GM18951 (cell line): ENCODE measurements around the gene PDGFA.

Experiments
- POLR2A ChIP-seq: IDR thresholded peaks from 4 replicates; pipeline ENCODE4 v1.6.1; 2011; ENCODE audit warnings: mild to moderate bottlenecking; ENCODE audit not compliant: insufficient read length, insufficient read depth; ENCODE audit errors: extremely low read depth
- in situ Hi-C: fragments of 300-500 bp; cut with MboI; formaldehyde crosslinking; loops from one replicate; pipeline ENCODE4 v1.12.0; 2022; ENCODE audit warnings: low sequenced_read_pairs, mixed read lengths, inconsistent platforms; ENCODE audit not compliant: unreplicated experiment

Gene PDGFA

DNA sequence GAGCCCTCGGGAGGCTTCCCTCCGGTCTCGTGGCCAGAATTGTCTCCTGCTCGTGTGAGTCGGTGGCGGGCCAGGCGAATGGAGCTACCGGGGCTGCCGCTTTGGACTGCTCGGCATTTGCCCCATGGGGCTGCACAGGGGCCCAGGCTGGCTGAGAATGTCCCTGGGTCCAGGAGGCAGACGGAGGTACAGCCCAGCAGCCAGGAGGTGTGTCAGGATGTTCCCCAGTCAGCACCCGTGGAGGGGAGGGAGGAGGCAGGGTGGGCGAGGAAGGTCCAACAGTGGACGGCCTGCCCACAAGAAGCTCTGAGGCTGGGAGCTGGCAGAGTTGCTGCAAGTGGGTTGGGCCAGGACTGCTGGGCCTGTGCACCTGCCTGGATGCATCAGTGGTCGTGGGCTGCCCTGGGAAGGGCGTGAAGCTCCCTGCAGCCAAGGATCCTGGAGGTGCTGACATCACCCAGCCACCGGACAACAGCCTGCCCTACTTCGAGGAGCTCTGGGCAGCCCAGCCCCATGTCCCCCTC is 46.4 kb downstream of the PDGFA start:
- no peak for TF ChIP-seq POLR2A
- in situ Hi-C loops = no loop called here

DNA sequence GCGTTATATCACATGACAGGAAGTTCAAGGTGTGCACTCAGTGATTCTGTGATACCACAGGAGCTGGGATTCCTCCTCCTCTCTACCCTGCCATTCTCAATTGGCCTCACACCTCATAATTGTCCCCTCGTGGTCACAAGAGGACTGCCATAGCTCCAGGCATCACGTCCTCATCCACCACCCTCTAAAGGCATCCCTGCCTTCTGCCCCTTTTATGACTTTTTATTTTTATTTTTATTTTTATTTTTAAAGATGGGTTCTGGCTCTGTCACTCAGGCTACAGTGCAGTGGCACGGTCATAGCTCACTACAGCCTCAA is 47.0 kb downstream of the PDGFA start:
- TF ChIP-seq POLR2A = no peak
- in situ Hi-C loops = no loop called here

- no peak for TF ChIP-seq POLR2A
- in situ Hi-C loops = no loop called here
Observed at GRCh38 chr7:471866-472639, 47.6 kb downstream of the PDGFA start.

DNA sequence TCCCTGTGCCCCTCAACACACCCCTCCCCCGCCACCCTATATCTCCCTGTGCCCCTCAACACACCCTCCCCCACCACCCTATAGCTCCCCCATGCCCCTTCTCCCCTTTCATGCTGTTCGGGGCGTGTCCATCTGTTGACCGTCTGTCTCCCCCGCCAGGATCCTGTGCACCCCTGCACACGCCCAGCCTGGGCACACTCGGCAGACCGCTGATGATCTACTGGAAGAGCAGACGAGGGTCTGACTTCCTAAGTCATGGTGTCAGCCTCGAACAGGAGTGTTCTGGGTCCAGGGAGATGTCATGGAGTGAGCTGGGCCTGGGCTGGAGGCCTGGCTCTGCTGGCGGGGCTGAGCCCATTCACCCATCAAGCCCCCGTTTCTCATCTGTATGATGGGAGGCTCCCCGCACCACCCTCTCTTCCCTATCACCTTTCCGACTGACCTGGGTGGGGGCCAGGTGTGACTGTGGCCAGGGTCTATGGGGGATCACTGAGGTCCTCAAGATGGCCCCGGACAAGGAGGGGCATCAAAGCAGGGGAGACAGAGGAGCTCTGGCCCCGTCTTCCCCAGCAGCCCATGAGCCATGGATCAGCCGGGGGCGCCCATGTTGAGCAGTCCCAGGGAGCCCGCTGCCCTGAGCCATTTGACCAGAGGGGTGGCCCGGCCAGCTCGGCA is 48.3 kb downstream of the PDGFA start:
- in situ Hi-C loops = no loop called here
- no peak for TF ChIP-seq POLR2A

GRCh38 chr7:469563-469961 is 50.1 kb downstream of the PDGFA start:
- in situ Hi-C loops = no loop called here
- no peak for TF ChIP-seq POLR2A

DNA sequence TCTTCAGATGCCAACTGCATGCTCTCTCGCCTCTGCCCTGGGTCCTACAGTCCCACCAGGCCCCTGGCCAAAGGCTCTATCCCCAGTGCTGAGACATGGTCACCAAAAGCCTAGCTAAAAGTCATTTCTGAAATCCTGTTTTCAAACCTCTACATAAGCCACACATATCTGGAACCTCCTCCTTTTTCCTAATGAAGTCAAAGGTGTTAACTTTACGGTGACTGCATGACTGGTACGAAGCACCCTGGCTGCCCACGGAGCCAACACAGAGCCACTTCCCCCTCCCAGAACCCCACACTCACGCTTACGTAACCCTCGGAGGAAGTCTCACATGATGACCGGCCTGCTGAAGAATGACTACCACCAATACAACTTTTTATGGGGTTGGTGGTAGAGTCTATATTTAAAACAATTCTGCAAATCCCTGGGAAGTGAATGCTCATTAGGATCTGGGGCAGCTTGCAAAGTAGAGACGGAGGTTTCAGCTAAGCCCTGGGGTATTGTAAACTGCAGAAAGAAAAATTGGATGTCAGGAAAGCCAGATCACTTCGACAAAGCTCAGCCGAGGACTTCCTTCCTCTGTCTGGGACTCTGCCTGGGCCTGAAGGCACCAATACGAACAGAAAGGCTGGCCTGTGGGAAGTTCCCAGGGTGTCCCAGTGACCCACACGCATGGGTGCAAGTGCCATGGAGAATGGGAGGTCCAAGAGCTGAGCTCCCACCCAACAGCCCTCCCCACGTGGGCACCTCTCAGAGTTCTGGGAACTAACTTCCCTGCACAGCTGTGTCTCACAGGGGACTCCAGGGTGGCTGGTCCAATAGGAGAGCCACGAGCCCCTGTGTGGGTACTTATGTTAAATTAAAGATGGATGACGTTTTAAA is 50.7 kb downstream of the PDGFA start:
- TF ChIP-seq POLR2A = no peak
- in situ Hi-C loops = no loop called here

- in situ Hi-C loops = no loop called here
- no peak for TF ChIP-seq POLR2A
Observed at GRCh38 chr7:467856-468545, 51.6 kb downstream of the PDGFA start.

DNA sequence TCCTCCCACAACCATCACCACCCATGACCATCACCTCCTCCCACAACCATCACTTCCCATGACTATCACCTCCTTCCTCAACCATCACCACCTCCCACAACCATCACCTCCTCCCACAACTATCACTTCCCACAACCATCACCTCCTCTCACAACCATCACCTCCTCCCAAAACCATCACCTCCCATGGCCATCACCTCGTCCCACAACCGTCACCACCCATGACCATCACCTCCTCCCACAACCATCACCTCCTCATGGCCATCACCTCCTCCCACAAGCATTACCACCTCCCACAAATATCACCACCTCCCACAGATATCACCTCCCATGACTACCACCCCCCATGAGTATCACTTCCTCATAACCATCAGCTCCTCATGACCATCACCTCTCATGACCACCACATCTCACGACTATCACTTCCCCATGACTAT is 52.2 kb downstream of the PDGFA start:
- TF ChIP-seq POLR2A = no peak
- in situ Hi-C loops = no loop called here

GRCh38 chr7:466465-467191 is 53.0 kb downstream of the PDGFA start:
- in situ Hi-C loops = no loop called here

DNA sequence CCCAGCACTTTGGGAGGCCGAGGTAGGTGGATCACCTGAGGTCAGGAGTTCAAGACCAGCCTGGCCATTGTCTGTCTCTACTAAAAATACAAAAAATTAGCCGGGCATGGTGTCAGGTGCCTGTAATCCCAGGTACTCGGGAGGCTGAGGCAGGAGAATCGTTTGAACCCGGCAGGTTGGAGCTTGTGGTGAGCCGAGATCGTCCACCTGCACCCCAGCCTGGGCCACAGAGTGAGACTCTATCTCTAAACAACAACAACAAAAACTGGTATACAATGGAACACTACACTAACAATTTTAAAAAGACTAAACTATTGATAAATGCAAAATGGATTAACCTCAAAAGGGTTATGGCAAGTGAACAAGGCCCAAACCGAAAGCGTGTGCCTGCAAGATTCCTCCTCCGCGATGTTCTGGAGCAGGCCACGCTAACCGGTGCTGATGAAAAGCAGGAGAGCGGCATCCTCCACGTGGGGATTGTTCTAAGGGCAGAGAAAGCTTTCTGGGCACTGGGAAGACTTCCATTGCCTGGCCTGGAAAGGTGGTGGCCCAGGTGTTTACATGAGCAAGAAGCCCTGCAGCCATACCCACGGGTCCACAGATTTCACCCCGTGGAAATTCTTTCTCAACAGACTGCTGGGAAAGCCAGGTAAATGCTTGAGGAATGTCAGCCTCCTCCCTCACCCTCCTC is 53.8 kb downstream of the PDGFA start:
- TF ChIP-seq POLR2A = no peak
- in situ Hi-C loops = no loop called here

More at GRCh38 chr7:466465-467191, 53.0 kb downstream of the PDGFA start:
- TF ChIP-seq POLR2A = no peak

DNA sequence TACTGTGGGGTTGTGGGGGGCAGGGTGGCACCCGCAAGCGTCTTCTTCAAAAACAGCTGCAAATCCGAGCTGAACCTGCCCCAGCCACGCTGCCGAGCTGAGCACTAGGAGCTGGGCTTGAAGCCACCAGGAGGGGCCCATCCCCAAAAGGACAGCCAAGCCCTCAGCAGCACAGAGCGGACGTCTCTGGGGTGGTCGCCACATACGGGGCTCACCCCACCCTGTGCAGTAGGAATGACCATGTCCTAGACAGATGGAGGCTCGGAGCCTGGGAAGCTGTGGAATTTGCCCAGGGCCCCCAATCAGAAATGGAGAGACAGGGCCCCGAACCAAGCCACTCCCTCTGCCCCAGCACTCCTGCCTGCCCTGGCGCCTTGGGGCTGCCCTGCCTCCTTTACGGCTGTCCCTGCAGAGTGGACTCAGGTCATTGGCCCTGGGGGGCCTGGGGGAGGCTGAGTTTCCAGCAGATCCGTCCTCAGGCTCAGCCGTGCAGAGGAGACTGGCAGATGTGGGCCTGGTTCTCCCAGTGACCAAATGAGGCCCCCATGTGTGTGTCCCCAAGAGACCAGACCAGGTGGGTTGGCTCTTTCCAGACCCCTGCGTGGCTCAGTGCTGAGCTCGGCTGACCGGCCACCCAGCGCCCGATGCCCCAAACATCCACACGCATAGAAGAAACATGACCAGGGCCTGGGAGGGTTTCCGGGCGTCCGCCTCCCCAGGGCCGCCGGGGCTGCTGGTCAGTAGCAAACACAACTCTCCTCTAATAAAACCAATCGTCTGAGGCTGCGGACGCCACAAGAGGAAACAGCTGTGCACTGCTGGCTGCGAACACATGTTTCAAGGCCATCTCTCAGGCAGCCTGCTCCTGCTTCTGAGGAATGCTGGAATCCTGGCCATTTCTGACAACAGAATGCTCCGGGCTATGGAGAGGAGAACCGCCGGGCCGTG is 54.9 kb downstream of the PDGFA start:
- TF ChIP-seq POLR2A = no peak
- in situ Hi-C loops = no loop called here
